Islet of Langerhans (tissue), 1 donor: ENCODE data around the gene BASP1.
"Not testable (repeated sequence)": the region's sequence is repeated elsewhere in the genome, so short reads cannot be mapped to it uniquely, and the experiment has no call there.

Source experiments
- FAIRE-seq: peaks from one replicate; lab custom pipeline; 2011; peaks lifted over from hg19 to GRCh38; lab: Jason Lieb, UNC

Gene BASP1

GRCh38 chr5:17256171-17256570 lies 38.7 kb downstream of the BASP1 start:
- FAIRE-seq: no peak

- FAIRE-seq: no peak
Observed at GRCh38 chr5:17256839-17257238, 39.4 kb downstream of the BASP1 start.

- no peak for FAIRE-seq
Observed at GRCh38 chr5:17257705-17258273, 40.4 kb downstream of the BASP1 start.

GRCh38 chr5:17258431-17258830 lies 41.0 kb downstream of the BASP1 start:
- FAIRE-seq: no peak

GRCh38 chr5:17259012-17259411 lies 41.6 kb downstream of the BASP1 start:
- not testable (repeated sequence) for FAIRE-seq

GRCh38 chr5:17259630-17260257 lies 42.3 kb downstream of the BASP1 start:
- FAIRE-seq: no peak

GRCh38 chr5:17260549-17260948 lies 43.1 kb downstream of the BASP1 start:
- no peak for FAIRE-seq

GRCh38 chr5:17261075-17261474 lies 43.6 kb downstream of the BASP1 start:
- FAIRE-seq: no peak

GRCh38 chr5:17265041-17265440 lies 47.6 kb downstream of the BASP1 start:
- FAIRE-seq: no peak

GRCh38 chr5:17267106-17267505 lies 49.7 kb downstream of the BASP1 start:
- FAIRE-seq: no peak

GRCh38 chr5:17269201-17269600 lies 51.8 kb downstream of the BASP1 start:
- no peak for FAIRE-seq

- FAIRE-seq: no peak
Observed at GRCh38 chr5:17272111-17272510, 54.7 kb downstream of the BASP1 start.

GRCh38 chr5:17275289-17276158 lies 58.1 kb downstream of the BASP1 start:
- FAIRE-seq: no peak

GRCh38 chr5:17276445-17276844 lies 59.0 kb downstream of the BASP1 start:
- no peak for FAIRE-seq

GRCh38 chr5:17277907-17278306 lies 60.5 kb downstream of the BASP1 start:
- FAIRE-seq: no peak

GRCh38 chr5:17278931-17279330 lies 61.5 kb downstream of the BASP1 start:
- no peak for FAIRE-seq

- FAIRE-seq: no peak
Observed at GRCh38 chr5:17279487-17279886, 62.1 kb downstream of the BASP1 start.

- no peak for FAIRE-seq
Observed at GRCh38 chr5:17282283-17283120, 65.1 kb downstream of the BASP1 start.

- no peak for FAIRE-seq
Observed at GRCh38 chr5:17283121-17283415, 65.6 kb downstream of the BASP1 start.

- no peak for FAIRE-seq
Observed at GRCh38 chr5:17287501-17288155, 70.2 kb downstream of the BASP1 start.

GRCh38 chr5:17288570-17288969 lies 71.1 kb downstream of the BASP1 start:
- no peak for FAIRE-seq
